HG03196 (cell line): ENCODE results near the gene SCN4B.

ENCODE experiments used
- ATAC-seq: cut with Tn5 transposase; IDR thresholded peaks from one replicate; pipeline ENCODE4 v1.9.1; 2021; ENCODE audit not compliant: unreplicated experiment

The SCN4B gene

DNA sequence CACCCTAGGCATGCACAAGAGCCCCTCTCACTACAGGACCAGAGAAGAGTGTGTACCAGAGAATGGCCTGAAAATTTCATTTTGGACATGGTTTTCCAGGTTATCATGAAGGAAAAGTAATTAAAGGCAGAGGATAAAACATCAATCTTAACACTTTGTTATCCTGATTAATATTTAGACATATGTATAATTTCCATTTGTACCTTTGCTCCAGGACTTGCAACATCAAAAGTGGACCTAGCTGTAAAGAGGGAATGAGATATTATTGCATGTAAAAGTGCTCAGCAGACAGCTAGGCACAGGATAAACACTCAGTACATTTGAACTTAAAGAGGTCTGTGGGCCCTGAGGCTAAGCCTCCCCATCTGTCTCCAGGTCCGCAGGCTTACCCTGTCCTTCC is 2.0 kb upstream of the SCN4B start:
- no peak for ATAC-seq

DNA sequence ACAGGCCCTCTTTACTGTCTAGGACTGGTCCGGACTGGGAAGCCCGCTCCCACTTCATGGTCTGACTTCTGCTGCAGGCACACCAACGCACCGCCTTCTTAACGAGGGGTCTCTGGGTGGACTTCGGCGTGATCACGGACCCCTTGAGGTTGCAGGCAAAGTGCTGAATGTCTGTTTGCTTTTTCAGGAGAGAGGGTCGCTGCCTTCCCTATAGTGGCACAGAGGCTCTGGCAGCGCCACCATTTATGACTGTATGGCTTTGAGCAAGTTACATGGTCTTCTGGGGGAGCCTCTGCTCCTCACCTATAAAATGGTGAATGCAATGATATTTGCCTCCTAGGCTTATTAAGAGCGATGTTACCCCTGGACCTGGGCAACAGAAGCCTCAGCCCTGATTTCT is 1.4 kb upstream of the SCN4B start:
- no peak for ATAC-seq

DNA sequence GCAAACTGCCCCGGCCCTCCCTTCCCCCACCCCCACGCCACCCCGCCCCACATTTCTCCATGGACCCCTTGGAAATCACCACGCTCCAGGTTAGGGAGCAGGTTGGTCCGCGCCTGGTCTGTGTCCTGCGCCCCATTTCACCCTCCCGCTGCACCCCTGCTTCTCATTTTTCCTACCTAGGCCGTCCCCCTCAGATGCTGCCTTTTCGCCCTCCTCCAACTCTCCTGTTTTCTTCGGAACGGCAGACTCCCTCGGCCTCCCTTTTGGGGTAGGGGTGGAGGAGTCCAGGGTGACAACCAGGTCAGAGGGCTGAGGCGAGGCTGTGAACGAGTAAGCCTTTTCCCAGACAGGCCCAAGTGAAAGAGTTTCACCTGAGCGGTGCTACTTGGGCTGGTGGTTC is 893 bp upstream of the SCN4B start:
- ATAC-seq: no peak

DNA sequence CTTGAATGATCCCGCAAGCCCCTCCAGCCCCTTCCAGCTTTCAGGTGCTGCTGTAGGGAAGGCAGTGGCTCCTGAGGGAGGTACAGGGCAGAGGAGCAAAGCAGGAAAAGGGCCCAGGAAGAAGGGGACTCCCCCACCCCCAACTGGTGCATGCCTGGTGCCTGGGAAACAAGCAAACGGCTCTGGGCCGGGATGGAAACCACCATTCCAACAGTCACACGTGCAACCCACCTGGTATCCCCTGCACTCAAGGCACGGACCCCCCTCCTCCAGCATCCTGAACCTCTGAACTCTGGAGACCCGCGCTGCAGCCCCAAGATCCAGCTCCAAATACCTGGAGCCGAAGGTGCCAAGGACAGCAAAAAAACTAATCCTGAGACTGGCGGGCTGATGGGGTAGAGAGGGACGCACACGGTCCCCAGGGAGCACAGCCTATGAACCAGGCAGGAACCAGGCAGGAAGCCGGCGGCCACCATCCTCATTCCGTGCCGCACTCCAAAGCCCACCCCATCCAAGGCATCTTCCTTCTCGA is 537 bp downstream of the SCN4B start:
- ATAC-seq: no peak

DNA sequence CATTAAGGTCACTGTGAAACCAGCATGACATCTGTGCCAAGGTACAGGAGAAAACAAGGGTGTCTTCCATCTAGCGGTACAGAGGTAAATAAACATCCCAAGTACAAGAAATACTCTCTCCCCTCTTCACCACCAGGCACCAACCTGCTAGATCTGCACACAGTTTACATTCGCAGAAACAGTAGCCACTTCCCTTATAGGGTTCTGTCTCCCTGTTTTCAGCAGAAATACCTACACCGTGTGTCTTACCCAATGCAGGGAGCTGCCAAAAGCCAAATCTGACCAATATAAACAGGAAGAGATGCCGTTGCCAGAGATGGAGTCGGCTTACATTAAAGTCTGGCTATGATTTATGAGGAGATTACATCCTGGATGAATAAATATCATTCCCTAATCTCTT is 1.2 kb downstream of the SCN4B start:
- no peak for ATAC-seq

DNA sequence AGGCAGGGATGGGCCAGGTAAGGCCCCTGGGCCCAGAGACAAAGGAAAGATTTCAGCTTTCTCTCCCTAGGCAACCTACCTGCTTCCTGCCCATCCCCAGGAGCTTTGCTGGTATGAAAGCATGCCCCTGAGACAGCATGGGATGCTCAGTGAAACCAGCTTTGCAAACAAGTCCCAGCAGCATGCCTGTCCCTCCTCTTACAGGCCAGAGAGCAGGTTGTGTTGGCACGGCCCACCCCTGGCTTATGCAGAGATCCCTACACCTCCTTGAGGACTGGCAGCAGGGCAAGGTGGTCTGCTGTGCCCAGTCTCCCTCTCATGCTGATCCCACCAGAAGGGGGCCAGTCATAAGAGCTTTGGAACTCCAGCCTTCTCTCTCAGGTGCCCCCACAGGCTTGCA is 3.1 kb downstream of the SCN4B start:
- ATAC-seq: no peak

DNA sequence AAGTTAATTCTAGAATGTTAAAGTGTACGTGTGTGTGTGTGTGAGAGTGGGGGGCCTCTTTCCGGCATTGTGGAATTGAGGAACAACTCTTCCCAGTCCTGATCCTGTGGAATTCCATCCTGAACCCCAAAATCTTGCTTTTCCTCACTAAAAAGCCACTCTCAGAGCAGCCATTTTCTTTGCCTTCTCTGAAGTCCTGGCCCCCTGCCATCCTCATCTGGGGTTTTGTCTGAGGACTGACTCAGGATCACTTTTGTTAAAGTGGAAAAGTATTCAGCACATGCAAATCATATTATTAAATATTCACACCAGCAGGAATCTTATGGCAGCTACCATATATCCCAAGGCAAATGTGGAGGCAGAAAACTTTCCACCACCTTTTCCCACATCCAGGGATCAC is 3.8 kb downstream of the SCN4B start:
- ATAC-seq: no peak

DNA sequence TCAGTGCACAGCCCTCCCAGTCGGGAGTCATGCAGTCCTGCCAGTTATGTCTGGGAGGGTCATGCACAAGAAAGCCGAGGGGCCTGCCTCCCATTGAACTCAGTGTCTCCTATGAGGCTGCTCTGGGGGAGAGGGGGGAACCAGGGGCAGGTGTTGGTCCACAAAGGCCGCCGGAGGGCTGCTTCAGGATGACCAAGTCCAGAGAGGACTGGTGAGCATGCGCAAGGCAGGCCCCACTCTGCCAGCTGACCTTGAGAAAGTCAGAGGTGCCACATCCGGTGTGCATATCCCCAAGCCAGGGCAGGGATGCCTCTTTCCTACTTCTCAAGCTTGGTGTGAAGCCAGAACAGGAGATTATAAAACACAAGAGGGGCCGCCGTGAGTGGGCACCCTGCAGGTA is 4.4 kb downstream of the SCN4B start:
- ATAC-seq: no peak

DNA sequence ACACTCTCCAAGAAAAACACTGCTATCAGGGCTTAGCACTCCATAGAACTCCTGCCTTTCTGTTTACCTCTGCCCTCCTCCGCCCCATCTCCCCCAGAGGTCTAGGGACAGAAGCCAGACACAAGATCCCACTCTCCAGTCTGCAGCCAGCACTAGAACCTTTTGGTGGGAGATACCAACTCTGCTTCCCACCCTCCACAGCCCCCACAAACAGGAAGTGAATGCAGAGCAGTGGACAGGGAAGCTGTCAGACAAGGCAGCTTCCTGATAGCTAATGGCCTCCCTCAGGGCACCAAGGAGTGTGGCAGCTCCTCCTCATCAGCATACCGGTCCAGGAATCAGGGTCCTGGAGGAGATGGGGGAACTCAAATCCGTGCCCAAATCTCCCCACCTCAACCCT is 5.1 kb downstream of the SCN4B start:
- no peak for ATAC-seq

DNA sequence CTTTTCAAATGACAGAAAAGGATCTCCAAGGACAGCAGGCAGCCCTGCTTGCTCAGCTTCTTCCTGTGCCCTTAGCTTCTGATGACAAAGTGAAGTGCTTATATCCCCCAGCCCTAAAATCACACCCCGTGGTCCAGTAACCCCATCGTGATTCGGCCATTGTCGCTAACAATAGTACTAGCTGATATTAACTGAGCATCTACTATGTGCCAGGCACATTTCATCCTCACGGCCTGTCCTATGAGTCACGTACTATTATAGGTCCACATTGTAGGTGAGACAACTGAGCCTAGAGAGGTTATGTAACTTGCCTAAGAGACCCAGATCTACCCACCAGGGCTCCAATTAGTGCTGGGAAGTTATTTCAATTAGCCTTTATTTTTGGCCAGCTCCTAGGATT is 6.1 kb downstream of the SCN4B start:
- ATAC-seq: no peak

DNA sequence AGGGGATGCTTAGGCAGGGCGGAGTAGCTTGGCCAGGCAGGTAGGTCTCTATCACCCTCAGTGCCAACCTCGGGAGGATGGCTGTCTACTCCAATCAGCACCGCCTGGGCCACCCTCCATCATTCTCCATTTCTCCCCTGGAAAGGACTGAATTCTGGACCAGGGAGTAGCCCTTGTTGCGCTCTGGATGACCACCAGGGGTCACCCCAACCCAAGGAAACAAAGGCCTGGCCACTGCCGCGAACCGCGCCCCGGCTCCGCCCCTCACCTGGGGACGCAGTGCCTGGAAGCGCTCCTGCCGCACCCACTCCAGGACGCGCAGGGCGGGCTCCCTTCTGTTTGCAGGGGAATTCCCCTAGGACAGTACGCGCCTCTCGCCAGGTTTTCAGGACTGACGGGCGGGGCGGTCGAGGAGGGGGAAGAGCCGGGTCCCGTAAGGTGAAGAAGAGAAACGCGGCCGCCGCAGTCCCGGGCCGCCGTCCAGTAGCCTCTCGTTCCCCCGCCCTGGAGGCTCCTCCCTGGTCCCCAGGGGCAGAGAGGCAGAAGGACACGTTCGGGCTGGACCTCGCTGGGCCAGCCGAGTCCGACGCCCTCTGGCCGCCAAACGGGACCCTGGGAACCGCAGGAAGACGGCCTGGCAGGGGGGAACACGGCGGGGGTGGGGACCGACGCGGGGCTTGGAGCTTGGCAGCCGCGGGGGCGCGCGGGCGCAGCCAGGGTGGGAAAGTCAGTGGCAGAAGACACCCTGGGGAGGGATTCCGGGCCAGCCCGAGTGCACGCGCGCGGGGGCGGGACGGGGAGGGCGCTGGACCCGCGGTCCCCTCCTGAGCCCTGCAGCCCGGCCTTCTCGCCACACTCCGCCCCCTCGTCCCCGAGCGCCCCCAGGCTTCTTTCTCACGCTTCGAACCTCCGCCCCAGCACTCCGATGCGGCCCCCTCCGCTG is 7.1 kb downstream of the SCN4B start:
- ATAC-seq: peak; percentile 74

DNA sequence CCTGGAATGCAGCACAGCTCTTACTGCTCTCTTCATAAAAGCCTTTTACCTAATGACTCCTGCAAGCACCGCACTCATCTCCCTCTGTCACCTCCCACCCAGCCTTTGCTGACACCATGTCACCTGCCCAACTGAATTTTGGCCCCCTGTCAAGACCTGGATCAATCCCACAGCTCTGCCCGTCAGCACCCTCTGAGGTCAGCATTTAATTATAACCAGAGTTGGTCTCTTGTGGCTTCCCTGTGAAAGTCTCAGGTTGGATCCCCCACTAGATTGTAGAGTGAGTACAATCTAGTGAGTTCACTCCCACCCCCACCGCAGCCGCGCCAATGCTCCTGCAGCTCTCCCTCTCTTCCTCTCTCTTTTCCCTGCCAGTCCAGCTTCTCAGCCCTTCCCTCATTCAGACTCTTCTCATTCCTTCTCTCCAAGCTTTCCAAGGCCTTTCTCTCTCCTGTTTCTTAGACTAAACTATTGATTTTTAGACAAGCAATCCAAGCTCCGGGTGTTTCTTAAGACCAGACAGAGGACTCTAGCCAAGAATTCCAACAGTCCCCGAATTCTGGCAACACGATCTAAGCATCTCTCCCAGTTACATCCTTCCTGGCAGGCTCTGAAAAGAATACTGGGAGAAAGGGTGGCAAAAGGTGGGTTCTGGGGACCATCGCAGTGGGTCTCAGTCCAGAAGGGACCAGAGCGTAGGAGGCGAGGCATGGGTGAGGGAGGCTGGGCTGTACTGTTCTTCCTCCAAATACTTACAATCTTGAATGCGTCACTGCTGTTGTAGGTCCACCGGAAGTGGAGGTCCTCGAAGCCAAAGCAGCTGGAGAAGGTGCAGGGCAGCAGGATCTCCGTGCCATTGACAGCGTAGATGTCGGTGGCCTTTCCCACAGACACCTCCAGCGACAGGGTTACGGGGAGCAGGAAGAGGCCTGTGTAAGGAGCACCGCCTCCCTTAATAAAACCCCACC is 8.0 kb downstream of the SCN4B start:
- peak; percentile 5 for ATAC-seq

DNA sequence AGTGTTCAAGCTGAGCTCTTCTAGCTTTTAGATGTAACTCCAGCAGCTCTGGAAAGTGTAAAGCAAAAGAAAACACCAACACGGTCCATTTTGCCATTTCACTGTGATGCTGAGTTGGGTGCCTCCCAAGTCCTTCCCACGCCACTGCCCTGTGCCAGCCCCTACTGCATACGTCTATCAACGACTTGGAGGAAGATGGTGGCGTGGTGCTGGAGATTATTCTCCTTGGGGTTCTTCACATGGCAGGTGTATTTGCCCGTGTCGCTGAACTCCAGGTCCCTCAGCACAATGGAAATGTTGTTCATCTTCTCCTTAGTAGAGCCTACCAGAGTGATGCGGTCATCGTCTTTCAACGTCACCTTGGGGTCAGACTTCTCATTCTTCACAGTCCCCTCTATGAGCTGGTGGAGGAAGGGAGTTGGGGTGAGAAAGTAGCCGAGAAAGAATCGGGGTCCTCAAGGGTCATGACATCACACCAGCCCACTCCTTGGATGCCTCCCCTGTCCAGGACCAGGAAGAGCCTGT is 8.9 kb downstream of the SCN4B start:
- ATAC-seq: no peak

DNA sequence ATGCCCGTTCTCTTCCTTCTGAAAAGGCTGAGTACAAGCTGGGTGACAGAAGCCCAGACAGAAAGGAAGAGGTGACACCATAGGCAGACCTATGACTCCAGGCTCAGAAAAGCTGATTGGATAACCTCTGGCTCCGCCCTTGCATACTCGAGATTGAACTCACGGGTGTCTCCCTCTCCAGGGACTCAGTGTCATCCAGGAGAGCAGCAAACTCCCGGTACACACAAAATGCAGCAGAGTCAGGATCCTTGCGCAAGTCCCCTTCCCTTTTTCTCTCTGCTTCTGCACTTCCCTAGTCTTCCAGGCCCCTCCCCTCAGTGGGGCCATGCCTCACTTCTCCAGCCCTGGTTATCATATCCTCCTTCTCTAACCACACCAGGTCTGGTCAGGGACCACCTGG is 9.8 kb downstream of the SCN4B start:
- no peak for ATAC-seq

DNA sequence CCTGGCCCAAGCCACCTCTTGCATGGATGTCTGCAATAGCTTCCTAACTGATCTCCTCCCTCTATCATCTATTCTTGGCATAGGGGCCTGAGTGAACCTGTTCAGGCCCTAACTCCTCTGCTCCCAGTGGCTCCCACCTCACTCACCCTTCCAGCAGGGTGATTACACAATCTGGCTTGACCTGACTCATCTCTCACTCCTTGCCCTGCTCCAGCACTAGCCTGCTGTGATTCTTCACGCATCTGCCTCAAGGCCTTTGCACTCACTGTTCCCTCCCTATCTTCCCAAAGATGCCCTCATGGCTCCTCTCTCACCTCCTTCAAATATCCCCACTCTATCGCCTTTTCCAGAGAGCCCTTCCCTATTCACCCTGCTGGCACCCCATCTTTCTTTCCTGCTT is 10.5 kb downstream of the SCN4B start:
- ATAC-seq: no peak

DNA sequence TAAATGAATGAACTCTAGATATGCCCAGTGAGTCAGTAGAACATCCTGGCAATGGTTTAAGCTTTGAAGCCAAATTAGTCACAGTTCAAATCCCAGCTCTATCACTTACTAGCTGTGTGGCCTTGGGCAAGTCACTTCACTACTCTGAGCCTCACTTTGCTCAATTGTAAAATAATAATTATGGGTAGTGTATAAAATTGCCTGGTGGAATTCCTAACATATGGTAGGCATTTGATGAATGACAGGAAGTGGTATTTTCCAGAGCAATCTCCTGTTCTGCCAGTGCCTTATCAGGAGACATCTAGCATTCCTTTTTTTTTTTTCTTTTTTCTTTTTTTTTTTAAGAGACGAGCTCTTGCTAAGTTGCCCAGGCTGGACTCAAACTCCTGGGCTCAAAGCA is 13.0 kb downstream of the SCN4B start:
- no peak for ATAC-seq

DNA sequence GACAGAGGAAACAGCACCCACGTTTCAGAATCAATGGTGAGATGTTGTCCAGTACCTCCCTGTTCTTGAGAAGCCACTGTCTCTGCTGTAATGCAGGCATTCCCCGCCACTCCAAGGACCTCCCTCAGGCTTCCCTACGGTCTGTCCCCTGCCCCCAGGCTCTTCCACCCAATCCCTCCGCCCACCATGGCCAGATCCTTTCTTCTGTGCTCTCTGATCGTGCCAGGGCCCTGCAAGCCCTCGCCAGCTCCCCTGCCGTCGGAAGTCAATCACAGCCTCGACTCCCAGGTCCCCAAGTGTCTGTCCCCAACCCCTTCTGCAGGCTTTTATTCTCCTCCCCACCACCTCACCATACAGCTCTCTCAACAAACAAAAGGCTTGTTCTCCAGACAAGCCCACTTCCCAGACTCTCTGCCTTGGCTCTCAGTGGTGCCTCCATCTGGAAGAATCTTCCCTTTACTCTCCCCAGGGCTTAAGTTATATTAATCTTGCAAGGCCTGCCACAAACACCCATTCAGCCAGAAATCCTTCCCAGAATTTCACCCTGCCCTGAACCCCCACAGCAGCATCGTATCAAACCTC is 13.7 kb downstream of the SCN4B start:
- ATAC-seq: no peak

DNA sequence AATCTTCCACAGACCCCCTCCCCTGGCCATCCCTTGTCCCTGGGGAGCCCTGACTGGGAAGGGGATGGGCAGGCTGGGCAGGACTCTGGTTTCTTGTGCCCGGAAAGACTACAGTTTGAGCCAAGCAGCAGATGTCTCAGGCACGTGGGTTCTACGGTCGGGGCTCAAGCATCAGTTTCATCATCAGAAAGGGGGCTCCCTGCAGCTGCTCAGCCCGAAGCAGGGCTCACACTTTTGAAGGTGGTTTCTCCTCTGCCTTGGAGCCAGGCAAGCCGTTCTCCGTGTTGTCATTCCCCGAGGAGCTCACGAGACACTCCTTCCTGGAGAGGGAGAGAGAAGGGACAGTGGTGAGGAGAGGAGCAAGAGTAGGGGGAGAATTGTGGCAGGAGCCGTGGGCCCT is 15.8 kb downstream of the SCN4B start:
- no peak for ATAC-seq

DNA sequence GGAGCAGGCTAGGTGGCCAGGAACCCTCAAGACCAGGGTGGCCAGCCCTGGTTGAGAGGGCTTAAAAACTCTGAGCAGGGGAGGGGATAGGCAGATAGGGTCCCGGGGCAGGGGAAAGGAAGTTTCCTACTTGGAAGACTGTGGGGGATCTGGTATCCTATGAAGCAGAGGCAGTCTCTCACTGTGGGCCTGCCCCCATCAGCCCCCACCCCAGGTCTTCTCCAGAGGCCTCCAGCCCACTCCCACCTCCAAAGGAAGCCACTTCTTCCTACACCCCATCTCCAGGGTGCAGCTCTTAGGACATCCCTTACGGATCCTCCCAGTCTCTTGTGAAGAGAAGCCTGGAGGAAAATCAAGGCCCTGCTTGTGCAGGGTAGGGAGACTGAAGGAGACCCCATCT is 16.3 kb downstream of the SCN4B start:
- no peak for ATAC-seq

DNA sequence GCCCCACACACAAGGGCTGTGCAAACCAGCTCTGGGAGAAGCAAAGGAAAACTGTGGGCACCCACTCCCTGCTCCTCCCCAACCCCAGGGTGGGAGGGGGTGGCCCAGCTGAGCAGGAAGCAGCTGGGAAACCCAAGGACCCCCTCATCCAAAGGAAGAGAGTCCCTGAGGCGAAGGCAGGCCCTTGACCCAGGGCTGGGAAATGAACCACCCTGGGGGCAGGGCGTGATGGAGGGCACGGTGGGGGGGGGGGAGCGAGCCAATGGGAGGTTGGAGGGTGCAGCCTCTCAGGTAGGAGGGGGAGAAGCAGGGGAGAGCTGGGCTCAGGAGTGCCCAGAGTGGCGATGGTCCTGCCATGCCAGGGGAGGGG is 16.8 kb downstream of the SCN4B start:
- ATAC-seq: no peak
